ENCODE results near the gene SLC35F3.

- TF ChIP-seq CTCF (IDR thresholded peaks at IDR 0.05) (no peak), POLR2A (IDR thresholded peaks at IDR 0.05) (no peak)
Observed at GRCh38 chr1:234297668-234298067, 393.2 kb downstream of the SLC35F3 start.

Measured in adrenal gland (tissue), 5 donors.